CD4-positive, alpha-beta memory T cell (primary cell): ENCODE data around the gene BZW1. TPM values are rescaled to one million over a fixed set of nuclear protein-coding genes. Genes with fewer than 3 reads are reported as not detected.

Source experiments
- CTCF ChIA-PET: fragments of 350-600 bp; sonication (Branson Sonifier 250); formaldehyde crosslinking; loops from one replicate; lab custom pipeline; 2021; ENCODE audit warnings: inconsistent platforms; ENCODE audit not compliant: partially characterized antibody; lab: Charles Lee
- POLR2A ChIA-PET: fragments of 350-600 bp; sonication (Branson Sonifier 250); formaldehyde crosslinking; loops from one replicate; lab custom pipeline; 2021; ENCODE audit not compliant: partially characterized antibody; lab: Charles Lee
- DNase-seq, 5 donors: peaks; one replicate each; pipeline versions ENCODE4 v3.0.0 to v3.0.0-alpha.2; 2020 to 2022; ENCODE audit warnings: mixed read lengths in 1 of 5
- H3K27ac ChIP-seq: one replicate; pipeline ENCODE4 v1.7.0; 2013; ENCODE audit warnings: low read depth, low read length
- H3K27me3 ChIP-seq: 2 replicates; pipeline ENCODE4 v1.7.0; 2013; ENCODE audit warnings: mild to moderate bottlenecking, low read length, moderate library complexity; ENCODE audit not compliant: insufficient read depth
- H3K36me3 ChIP-seq: 2 replicates; pipeline ENCODE4 v1.7.0; 2013; ENCODE audit warnings: mild to moderate bottlenecking, low read length, moderate library complexity; ENCODE audit not compliant: insufficient read depth
- H3K4me1 ChIP-seq: 2 replicates; pipeline ENCODE4 v1.7.0; 2013; ENCODE audit warnings: mild to moderate bottlenecking, low read length, moderate library complexity; ENCODE audit not compliant: insufficient read depth
- H3K4me3 ChIP-seq, 2 donors: one replicate each; pipeline ENCODE4 v1.7.0; 2013; ENCODE audit warnings: low read length in 2 of 2, mild to moderate bottlenecking in 1 of 2
- H3K9me3 ChIP-seq, 2 donors: one replicate each; pipeline ENCODE4 v1.7.0; 2013; ENCODE audit warnings: low read length in 2 of 2, control low read depth in 1 of 2; ENCODE audit not compliant: control insufficient read depth in 1 of 2
- H3K27ac Mint-ChIP-seq, 7 donors: one replicate each; pipeline ENCODE4 v1.8.0; 2020 to 2021; ENCODE audit warnings: mixed read lengths in 7 of 7, mild to moderate bottlenecking in 6 of 7, inconsistent platforms in 3 of 7, moderate library complexity in 3 of 7
- H3K27me3 Mint-ChIP-seq, 2 donors: one replicate each; pipeline ENCODE4 v1.8.0; 2020 to 2021; ENCODE audit warnings: mixed read lengths in 2 of 2
- H3K36me3 Mint-ChIP-seq, 2 donors: one replicate each; pipeline ENCODE4 v1.8.0; 2020 to 2021; ENCODE audit warnings: mixed read lengths in 2 of 2, inconsistent platforms in 1 of 2, mild to moderate bottlenecking in 1 of 2
- H3K4me1 Mint-ChIP-seq, 4 donors: one replicate each; pipeline ENCODE4 v1.8.0; 2020 to 2021; ENCODE audit warnings: mixed read lengths in 4 of 4, mild to moderate bottlenecking in 1 of 4
- H3K4me3 Mint-ChIP-seq, 8 donors: one replicate each; pipeline ENCODE4 v1.8.0; 2020 to 2021; ENCODE audit warnings: mixed read lengths in 8 of 8, mild to moderate bottlenecking in 7 of 8, moderate library complexity in 6 of 8, inconsistent platforms in 3 of 8
- H3K9me3 Mint-ChIP-seq, 8 donors: one replicate each; pipeline ENCODE4 v1.8.0; 2020 to 2021; ENCODE audit warnings: mixed read lengths in 8 of 8, mild to moderate bottlenecking in 5 of 8, inconsistent platforms in 3 of 8, moderate library complexity in 1 of 8
- intact Hi-C: fragments of 100-400 bp; cut with micrococcal nuclease; formaldehyde crosslinking; loops from one replicate; pipeline ENCODE4 v1.15.1; 2023
- polyA plus RNA-seq, 2 donors: library from polyadenylated mRNA; unstranded; fragments of 300-500 nt; fragmentation: Illumina TruSeq; gene quantifications; one replicate each; pipeline ENCODE4 v1.2.3, GENCODE V29; 2021
- total RNA-seq, 2 experiments: library from RNA; stranded (reverse); gene quantifications; one replicate each; pipeline ENCODE4 v1.2.3, GENCODE V29; 2021

Gene BZW1
- total and polyA plus RNA-seq, 4 experiments from 2014 or later = 126 to 257 (median 165) TPM

- no peak overlapping the region for H3K27ac ChIP-seq
- H3K9me3 Mint-ChIP-seq = peaks cover 0 to 2% (median 0%) of the 10 kb centered on the region in 8 donors
- no peaks in the 10 kb centered on the region for H3K27me3 ChIP-seq
- no peaks in the 10 kb centered on the region for H3K36me3 Mint-ChIP-seq
- H3K27me3 Mint-ChIP-seq = peaks cover 4 to 6% of the 10 kb centered on the region in 2 donors
- ChIA-PET POLR2A (no interaction called here), CTCF (no interaction called here)
- H3K27ac Mint-ChIP-seq = peak overlapping the region in 1 of 7 donors; percentile 3
- no peak overlapping the region for H3K4me3 Mint-ChIP-seq
- no peaks in the 10 kb centered on the region for H3K36me3 ChIP-seq
- H3K4me1 ChIP-seq = no peaks in the 10 kb centered on the region
- H3K9me3 ChIP-seq = no peaks in the 10 kb centered on the region
- peaks cover 0 to 1% (median 0%) of the 10 kb centered on the region in 4 donors for H3K4me1 Mint-ChIP-seq
- DNase-seq = no peak
- no peak overlapping the region for H3K4me3 ChIP-seq
- intact Hi-C loops = no loop called here
These were observed 29.5 kb upstream of the BZW1 start for GRCh38 chr2:200782251-200782650.

- ChIA-PET CTCF (no interaction called here), POLR2A (no interaction called here)
- intact Hi-C loops = no loop called here
- Mint-ChIP-seq H3K36me3 (no peaks in the 10 kb centered on the region), H3K4me1 (peaks cover 0 to 1% (median under 1%) of the 10 kb centered on the region in 4 donors), H3K9me3 (peaks cover 0 to 2% (median 0%) of the 10 kb centered on the region in 8 donors), H3K27ac (no peak overlapping the region), H3K4me3 (no peak overlapping the region), H3K27me3 (peaks cover 3 to 6% of the 10 kb centered on the region in 2 donors)
- no peak for DNase-seq
- H3K9me3 ChIP-seq = no peaks in the 10 kb centered on the region
- H3K4me1 ChIP-seq = no peaks in the 10 kb centered on the region
- no peak overlapping the region for H3K4me3 ChIP-seq
- H3K36me3 ChIP-seq = no peaks in the 10 kb centered on the region
- no peak overlapping the region for H3K27ac ChIP-seq
- no peaks in the 10 kb centered on the region for H3K27me3 ChIP-seq
These were observed 27.5 kb upstream of the BZW1 start for GRCh38 chr2:200784215-200784614.

DNA sequence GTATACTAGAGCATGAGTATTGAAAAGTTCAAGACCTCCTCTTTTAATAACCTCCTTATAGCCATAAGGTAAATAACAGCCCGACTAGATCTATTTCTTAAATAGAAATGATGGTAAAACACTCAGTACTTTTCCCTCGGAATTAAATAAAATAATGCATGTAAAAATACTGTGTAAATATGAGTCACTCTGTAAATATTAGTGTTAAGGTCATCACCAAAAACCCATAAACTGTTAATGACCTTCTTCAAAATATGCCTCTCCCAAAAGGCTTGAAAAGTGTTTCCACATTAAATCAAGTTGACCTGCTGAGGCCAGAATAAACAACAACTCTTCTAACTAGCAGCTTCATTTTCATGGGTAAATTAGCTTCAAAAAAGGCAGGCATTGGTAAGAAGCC lies 25.3 kb upstream of the BZW1 start:
- intact Hi-C loops = no loop called here
- H3K27me3 Mint-ChIP-seq = peaks cover 6% of the 10 kb centered on the region in 2 donors
- Histone ChIP-seq H3K9me3 (no peaks in the 10 kb centered on the region), H3K4me1 (no peaks in the 10 kb centered on the region), H3K27ac (no peak overlapping the region), H3K27me3 (no peaks in the 10 kb centered on the region), H3K4me3 (no peak overlapping the region), H3K36me3 (no peaks in the 10 kb centered on the region)
- H3K4me3 Mint-ChIP-seq = no peak overlapping the region
- no peak for DNase-seq
- POLR2A ChIA-PET = no interaction called here
- peaks cover 0 to 1% (median under 1%) of the 10 kb centered on the region in 4 donors for H3K4me1 Mint-ChIP-seq
- CTCF ChIA-PET = no interaction called here
- no peak overlapping the region for H3K27ac Mint-ChIP-seq
- H3K36me3 Mint-ChIP-seq = no peaks in the 10 kb centered on the region
- H3K9me3 Mint-ChIP-seq = peaks cover 0 to 2% (median 0%) of the 10 kb centered on the region in 8 donors

GRCh38 chr2:200786826-200787225 lies 24.9 kb upstream of the BZW1 start:
- Mint-ChIP-seq H3K36me3 (no peaks in the 10 kb centered on the region), H3K9me3 (peaks cover 0 to 2% (median 0%) of the 10 kb centered on the region in 8 donors), H3K4me1 (peaks cover 0 to 1% (median under 1%) of the 10 kb centered on the region in 4 donors), H3K4me3 (no peak overlapping the region), H3K27me3 (peaks cover 6% of the 10 kb centered on the region in 2 donors), H3K27ac (no peak overlapping the region)
- Histone ChIP-seq H3K36me3 (no peaks in the 10 kb centered on the region), H3K27me3 (no peaks in the 10 kb centered on the region), H3K4me3 (no peak overlapping the region), H3K4me1 (no peaks in the 10 kb centered on the region), H3K27ac (no peak overlapping the region), H3K9me3 (no peaks in the 10 kb centered on the region)
- ChIA-PET POLR2A (no interaction called here), CTCF (no interaction called here)
- intact Hi-C loops = no loop called here
- DNase-seq = no peak

DNA sequence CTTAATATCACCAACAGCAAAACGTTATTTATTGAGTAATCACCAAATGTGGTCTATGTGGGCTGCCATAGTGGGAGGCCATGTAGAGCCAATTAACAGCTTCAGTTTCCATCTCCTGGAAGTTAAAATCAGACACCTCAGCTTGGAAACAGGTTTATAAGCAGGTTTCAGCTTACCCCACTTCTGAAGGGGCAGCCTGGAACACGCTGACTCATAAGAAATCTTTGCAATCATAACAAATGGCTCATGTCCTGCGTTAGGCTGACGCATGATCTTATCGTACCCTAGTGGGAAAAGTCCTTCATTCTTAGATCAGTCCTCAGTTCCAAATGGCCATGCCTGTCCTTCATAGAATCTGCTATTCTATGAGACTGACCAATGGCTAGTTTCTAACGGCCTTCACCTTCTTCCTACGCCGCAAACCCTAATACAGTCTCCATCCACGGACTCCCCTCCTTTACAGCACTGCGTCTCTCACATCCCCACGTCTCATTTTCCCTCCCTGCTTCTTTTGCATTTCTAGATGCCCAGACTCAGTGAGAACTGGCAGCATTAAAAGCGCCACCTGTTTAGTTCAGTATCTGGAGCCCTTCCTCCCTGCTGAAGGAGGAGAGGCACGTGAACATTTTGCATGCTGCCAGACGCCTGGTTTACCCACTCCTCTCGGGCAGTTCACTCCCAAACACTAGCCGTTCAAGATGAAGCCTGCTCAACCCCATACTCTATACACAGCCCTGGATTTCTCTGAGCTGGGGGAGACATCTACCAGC lies 24.2 kb upstream of the BZW1 start:
- ChIA-PET POLR2A (no interaction called here), CTCF (no interaction called here)
- H3K4me1 ChIP-seq = no peaks in the 10 kb centered on the region
- Mint-ChIP-seq H3K4me3 (peak overlapping the region in 1 of 8 donors; percentile 15), H3K9me3 (peaks cover 0 to 2% (median 0%) of the 10 kb centered on the region in 8 donors), H3K27ac (no peak overlapping the region), H3K36me3 (no peaks in the 10 kb centered on the region), H3K4me1 (peaks cover 0 to 1% (median under 1%) of the 10 kb centered on the region in 4 donors), H3K27me3 (peaks cover 5 to 6% of the 10 kb centered on the region in 2 donors)
- H3K27me3 ChIP-seq = no peaks in the 10 kb centered on the region
- no peaks in the 10 kb centered on the region for H3K9me3 ChIP-seq
- H3K4me3 ChIP-seq = no peak overlapping the region
- no peak for DNase-seq
- H3K27ac ChIP-seq = no peak overlapping the region
- intact Hi-C loops = no loop called here
- no peaks in the 10 kb centered on the region for H3K36me3 ChIP-seq

DNA sequence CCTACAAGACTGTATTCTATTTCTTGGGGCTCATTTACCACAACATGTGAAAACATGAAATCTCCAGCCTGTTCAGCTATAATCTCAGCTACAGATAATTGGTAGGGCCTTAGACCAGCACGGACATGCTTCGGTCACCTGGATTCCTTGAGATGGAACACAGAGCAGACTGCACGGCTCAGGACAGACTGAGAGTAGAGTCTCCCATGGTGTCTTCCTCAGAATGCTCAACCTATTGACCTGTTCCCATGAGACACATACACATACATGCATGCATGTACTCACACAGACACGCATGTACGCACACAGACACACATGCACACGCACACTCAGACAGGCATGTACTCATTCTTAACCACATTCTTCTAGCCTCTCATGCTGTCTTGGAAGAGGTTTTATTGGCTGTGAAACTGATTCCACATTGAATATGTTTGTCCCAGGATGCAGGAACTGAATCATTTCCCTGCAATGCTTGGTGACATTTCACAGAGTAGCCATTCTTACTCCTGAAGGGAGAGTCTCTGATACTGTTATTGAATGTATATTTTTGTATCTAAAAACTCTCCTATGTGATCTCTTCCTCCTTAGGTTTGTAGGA lies 23.5 kb upstream of the BZW1 start:
- no peaks in the 10 kb centered on the region for H3K36me3 Mint-ChIP-seq
- no peak overlapping the region for H3K4me3 Mint-ChIP-seq
- no peaks in the 10 kb centered on the region for H3K36me3 ChIP-seq
- H3K9me3 ChIP-seq = no peaks in the 10 kb centered on the region
- H3K27me3 ChIP-seq = no peaks in the 10 kb centered on the region
- no peak overlapping the region for H3K4me3 ChIP-seq
- intact Hi-C loops = no loop called here
- no peaks in the 10 kb centered on the region for H3K4me1 ChIP-seq
- peaks cover 0 to 1% (median 0%) of the 10 kb centered on the region in 4 donors for H3K4me1 Mint-ChIP-seq
- H3K27ac Mint-ChIP-seq = no peak overlapping the region
- peaks cover 0 to 2% (median 0%) of the 10 kb centered on the region in 8 donors for H3K9me3 Mint-ChIP-seq
- peaks cover 5 to 6% of the 10 kb centered on the region in 2 donors for H3K27me3 Mint-ChIP-seq
- DNase-seq = no peak
- POLR2A ChIA-PET = no interaction called here
- no peak overlapping the region for H3K27ac ChIP-seq
- CTCF ChIA-PET = no interaction called here

DNA sequence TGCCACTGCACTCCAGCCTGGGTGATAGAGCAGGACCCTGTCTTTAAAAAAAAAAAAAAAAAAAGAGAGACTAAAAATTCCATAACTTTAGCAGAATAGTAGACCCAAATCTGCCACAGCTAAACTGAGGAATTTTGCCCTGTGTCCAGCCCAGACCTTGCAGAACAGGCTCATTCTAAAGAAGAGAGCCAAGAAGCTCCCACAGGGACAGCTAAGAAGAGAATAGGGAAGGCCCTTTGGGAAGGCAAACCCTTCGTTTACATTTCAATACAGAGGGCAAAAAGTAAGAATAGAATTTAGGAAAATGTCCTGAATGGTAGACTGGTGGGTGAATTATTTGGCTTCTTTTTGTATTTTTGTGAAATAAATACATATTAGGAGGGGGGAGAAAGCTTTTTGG lies 21.5 kb upstream of the BZW1 start:
- Histone ChIP-seq H3K9me3 (no peaks in the 10 kb centered on the region), H3K36me3 (no peaks in the 10 kb centered on the region), H3K27ac (no peak overlapping the region), H3K4me3 (no peak overlapping the region), H3K4me1 (no peaks in the 10 kb centered on the region), H3K27me3 (no peaks in the 10 kb centered on the region)
- CTCF ChIA-PET = no interaction called here
- intact Hi-C loops = no loop called here
- POLR2A ChIA-PET = no interaction called here
- no peak for DNase-seq
- Mint-ChIP-seq H3K27me3 (peaks cover 3 to 5% of the 10 kb centered on the region in 2 donors), H3K9me3 (no peaks in the 10 kb centered on the region), H3K36me3 (no peaks in the 10 kb centered on the region), H3K4me3 (no peak overlapping the region), H3K27ac (no peak overlapping the region), H3K4me1 (peaks cover 0 to 1% (median 0%) of the 10 kb centered on the region in 4 donors)
